A673 (cell line): Measurements from ENCODE around the gene PRKCA. TPM values are rescaled to one million over a fixed set of nuclear protein-coding genes. Genes with fewer than 3 reads are reported as not detected.

Source experiments
- BruUV-seq: library from RNA; stranded (reverse); fragments of 400-500 nt; replicated peaks from 2 replicates; lab custom pipeline; 2021; lab: Mats Ljungman, UMichigan
- CTCF ChIA-PET: fragments of 300-600 bp; sonication (Branson Sonifier 250); formaldehyde crosslinking; loops from one replicate; lab custom pipeline; 2022; ENCODE audit warnings: antibody characterized with exemption; lab: Charles Lee
- POLR2A ChIA-PET: fragments of 300-600 bp; sonication (Branson Sonifier 250); formaldehyde crosslinking; loops from one replicate; lab custom pipeline; 2022; ENCODE audit warnings: antibody characterized with exemption; ENCODE audit not compliant: low non-redundant PET; lab: Charles Lee
- DNase-seq: peaks from one replicate; pipeline ENCODE4 v3.0.0-alpha.2; 2015; ENCODE audit warnings: low spot score
- H3K27ac ChIP-seq: fragments of 200-600 bp; sonication (generic); 2 replicates; pipeline ENCODE4 v1.5.1; 2016; ENCODE audit warnings: mixed run types, low read depth, mild to moderate bottlenecking, mixed read lengths, antibody characterized with exemption, low read length; ENCODE audit not compliant: poor library complexity, severe bottlenecking
- H3K27me3 ChIP-seq: fragments of 200-600 bp; sonication (generic); replicated peaks from 2 replicates; pipeline ENCODE4 v1.6.1; 2017; ENCODE audit warnings: mixed run types, low read depth, mild to moderate bottlenecking, mixed read lengths, antibody characterized with exemption, low read length; ENCODE audit not compliant: insufficient read depth, poor library complexity
- H3K36me3 ChIP-seq: fragments of 200-600 bp; sonication (generic); 2 replicates; pipeline ENCODE4 v1.6.1; 2016; ENCODE audit warnings: mixed run types, mild to moderate bottlenecking, mixed read lengths, antibody characterized with exemption, low read length; ENCODE audit not compliant: insufficient read depth, poor library complexity, severe bottlenecking
- H3K4me1 ChIP-seq: fragments of 200-600 bp; sonication (generic); 2 replicates; pipeline ENCODE4 v1.6.1; 2017; ENCODE audit warnings: mixed run types, mild to moderate bottlenecking, mixed read lengths, antibody characterized with exemption, low read length; ENCODE audit not compliant: insufficient read depth, poor library complexity, severe bottlenecking
- H3K4me3 ChIP-seq: fragments of 200-600 bp; sonication (generic); 2 replicates; pipeline ENCODE4 v1.5.1; 2016; ENCODE audit warnings: low read depth, mixed run types, mild to moderate bottlenecking, mixed read lengths, low read length; ENCODE audit not compliant: poor library complexity, severe bottlenecking
- H3K9me3 ChIP-seq: fragments of 200-600 bp; sonication (generic); 2 replicates; pipeline ENCODE4 v1.6.1; 2016; ENCODE audit warnings: mixed run types, low read depth, mild to moderate bottlenecking, mixed read lengths, antibody characterized with exemption, low read length; ENCODE audit not compliant: poor library complexity, severe bottlenecking
- CTCF ChIP-seq: fragments of 300-800, 200-600 bp; sonication (generic); conservative IDR thresholded peaks from 2 replicates; pipeline ENCODE4 v1.5.1; 2017; ENCODE audit warnings: low read depth, mild to moderate bottlenecking, antibody characterized with exemption, low read length, moderate library complexity, mixed read lengths
- EZH2 ChIP-seq: fragments of 200-600 bp; sonication (generic); IDR thresholded peaks from 2 replicates; pipeline ENCODE4 v1.6.1; 2017; ENCODE audit warnings: borderline replicate concordance, low read depth, mild to moderate bottlenecking, mixed read lengths, antibody characterized with exemption, low read length; ENCODE audit not compliant: poor library complexity, severe bottlenecking
- intact Hi-C: fragments of 100-400 bp; cut with micrococcal nuclease; formaldehyde crosslinking; loops from one replicate; pipeline ENCODE4 v1.10.0; 2022; ENCODE audit not compliant: unreplicated experiment
- total RNA-seq: library from RNA; stranded (reverse); gene quantifications from 2 replicates; pipeline ENCODE4 v1.2.3, GENCODE V29; 2021

PRKCA gene
- total RNA-seq, 1 experiment from 2014 or later = 16.3 TPM

DNA sequence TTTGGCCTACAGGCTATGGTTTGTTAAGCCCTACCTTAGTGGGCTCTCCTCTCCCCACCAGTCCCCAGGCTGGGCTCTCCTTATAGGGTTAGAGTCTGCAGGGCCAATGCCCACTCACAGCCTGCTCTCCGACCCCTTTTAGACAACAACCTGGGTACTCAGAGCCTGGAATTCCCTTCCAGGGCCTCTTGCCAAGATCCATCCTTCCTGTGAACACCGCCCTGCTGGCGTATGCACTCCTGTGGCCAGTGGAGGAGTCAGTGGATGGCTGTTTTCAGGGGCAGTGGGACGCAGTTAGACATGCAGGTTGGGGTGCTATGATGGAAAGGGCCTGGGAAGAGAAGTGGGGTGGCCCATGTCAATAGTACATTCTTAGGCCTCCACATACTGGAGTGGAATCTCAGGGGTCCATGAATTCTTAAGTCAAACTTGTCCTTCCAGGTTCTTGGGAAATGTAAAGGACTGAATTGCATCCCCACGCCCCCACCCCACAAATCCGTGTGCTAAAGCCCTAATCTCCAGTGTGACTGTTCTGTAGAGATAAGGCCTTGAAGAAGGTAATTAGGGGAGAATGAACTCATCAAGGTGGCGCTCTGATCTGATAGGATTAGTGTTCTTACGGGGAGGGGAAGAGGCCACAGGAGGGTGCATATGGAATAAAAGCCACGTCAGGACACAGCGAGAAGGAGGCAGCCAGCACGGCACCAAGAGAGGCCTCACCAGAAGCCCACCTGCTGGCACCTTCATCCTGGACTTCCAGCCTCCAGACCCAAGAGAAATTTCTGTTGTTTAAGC is 450.9 kb downstream of the PRKCA start:
- POLR2A ChIA-PET = no interaction called here
- CTCF ChIA-PET = no interaction called here
- BruUV-seq = no TSS peak

DNA sequence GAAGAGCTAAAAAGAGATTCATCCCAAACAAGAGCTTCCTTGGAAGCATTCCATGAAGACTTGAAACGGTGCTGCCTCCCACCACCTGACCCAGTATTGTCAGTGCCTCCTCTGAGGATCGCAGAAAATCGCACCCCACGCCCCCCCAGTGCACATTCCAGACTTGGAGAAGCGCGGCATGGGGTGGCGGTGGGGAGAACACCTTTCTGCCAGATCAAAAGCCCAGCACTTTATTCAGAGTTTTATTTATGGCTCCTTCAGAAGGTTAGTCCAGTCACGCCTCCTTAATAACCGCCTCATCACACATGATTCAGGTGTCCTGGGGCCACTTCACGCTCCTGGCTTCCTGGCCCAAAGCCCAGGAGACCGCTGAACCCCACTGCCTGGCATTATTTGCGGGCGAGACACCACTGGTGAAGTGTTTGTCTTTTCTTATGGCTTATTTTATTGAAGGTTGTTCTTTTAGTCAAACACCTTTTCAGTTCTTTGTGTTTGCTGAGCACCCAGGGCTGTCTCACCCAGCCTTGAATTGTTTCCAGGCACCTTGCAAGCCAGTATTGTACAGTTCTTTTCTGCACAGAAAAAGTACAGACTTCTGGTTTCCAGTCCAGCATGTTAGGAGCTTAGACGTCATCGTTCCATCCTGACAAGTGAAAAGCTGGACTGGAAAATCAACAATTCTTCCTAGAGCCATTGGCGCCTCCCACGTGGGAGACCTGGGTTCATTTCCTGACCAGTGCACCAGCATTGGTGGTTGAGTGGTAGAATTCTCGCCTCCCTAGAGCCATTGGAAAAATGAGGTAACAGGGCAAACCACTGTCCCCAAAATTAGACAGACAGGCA is 452.9 kb downstream of the PRKCA start:
- Histone ChIP-seq H3K9me3 (no peaks in the 10 kb centered on the region), H3K27me3 (no peaks in the 10 kb centered on the region), H3K4me3 (no peak overlapping the region), H3K36me3 (no peaks in the 10 kb centered on the region), H3K27ac (no peak overlapping the region), H3K4me1 (no peaks in the 10 kb centered on the region)
- DNase-seq = no peak
- ChIA-PET CTCF (no interaction called here), POLR2A (no interaction called here)
- no TSS peak for BruUV-seq
- no peak for TF ChIP-seq CTCF
- no peak for TF ChIP-seq EZH2
- intact Hi-C loops = no loop called here

More for the DNA sequence above, 450.9 kb downstream of the PRKCA start:
- no peaks in the 10 kb centered on the region for H3K27me3 ChIP-seq
- H3K9me3 ChIP-seq = no peaks in the 10 kb centered on the region
- no peak overlapping the region for H3K27ac ChIP-seq
- no peaks in the 10 kb centered on the region for H3K36me3 ChIP-seq
- intact Hi-C loops = no loop called here
- H3K4me3 ChIP-seq = no peak overlapping the region
- TF ChIP-seq CTCF = no peak
- no peak for TF ChIP-seq EZH2
- H3K4me1 ChIP-seq = no peaks in the 10 kb centered on the region
- DNase-seq = no peak

- Histone ChIP-seq H3K4me1 (no peaks in the 10 kb centered on the region), H3K27me3 (no peaks in the 10 kb centered on the region), H3K27ac (no peak overlapping the region), H3K4me3 (no peak overlapping the region), H3K9me3 (no peaks in the 10 kb centered on the region), H3K36me3 (no peaks in the 10 kb centered on the region)
- no peak for TF ChIP-seq EZH2
- no peak for TF ChIP-seq CTCF
- ChIA-PET POLR2A (no interaction called here), CTCF (no interaction called here)
- intact Hi-C loops = no loop called here
- BruUV-seq = no TSS peak
- DNase-seq = no peak
Measured at GRCh38 chr17:66755944-66756290, 453.5 kb downstream of the PRKCA start.
